ENCODE data around the gene SDC4. TPM values are rescaled to one million over a fixed set of nuclear protein-coding genes. Genes with fewer than 3 reads are reported as not detected.

SDC4 gene
- total and polyA plus RNA-seq, 9 of the 15 experiments (the other 6 are each of a cell fraction or from before 2014, with no cell fraction given) = 2.1 to 10.7 (median 6.3) TPM

DNA sequence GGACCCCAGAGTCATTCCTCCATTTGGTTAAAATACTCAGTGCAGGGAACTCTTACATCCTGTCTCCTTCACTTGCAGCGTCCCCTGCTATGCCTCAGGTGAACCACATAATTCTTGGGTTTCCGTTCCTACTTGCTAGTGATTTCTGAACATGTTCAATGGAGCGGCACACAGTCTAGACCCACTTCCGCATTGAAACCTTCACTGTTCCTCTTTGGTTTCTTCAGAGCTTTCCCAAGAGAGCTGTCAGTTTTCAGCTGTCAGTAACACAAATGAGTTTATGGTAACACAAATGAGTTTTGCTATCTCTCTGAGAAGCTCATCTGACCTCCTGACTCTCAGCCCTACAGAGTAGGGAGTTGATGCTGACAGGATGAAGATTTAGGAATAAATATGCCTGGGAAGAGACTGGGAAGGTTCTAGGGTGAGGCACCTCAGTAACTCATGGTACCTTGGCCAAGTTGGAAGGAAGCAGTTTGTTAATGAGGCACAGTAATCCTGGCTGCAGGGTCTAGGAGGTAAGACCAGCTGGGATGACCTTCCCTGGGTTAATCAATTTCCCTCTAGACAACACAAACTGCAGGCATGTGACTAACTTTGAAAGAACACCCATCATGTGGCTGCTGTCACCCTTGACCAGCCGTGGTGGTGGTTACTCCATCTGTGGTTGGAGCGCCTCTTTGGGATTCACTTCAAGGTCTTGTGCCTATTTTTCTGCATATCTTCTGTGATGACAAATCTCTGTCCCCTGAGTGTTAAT is 20.2 kb upstream of the SDC4 start (continued):
- TF ChIP-seq, protein P1, sequence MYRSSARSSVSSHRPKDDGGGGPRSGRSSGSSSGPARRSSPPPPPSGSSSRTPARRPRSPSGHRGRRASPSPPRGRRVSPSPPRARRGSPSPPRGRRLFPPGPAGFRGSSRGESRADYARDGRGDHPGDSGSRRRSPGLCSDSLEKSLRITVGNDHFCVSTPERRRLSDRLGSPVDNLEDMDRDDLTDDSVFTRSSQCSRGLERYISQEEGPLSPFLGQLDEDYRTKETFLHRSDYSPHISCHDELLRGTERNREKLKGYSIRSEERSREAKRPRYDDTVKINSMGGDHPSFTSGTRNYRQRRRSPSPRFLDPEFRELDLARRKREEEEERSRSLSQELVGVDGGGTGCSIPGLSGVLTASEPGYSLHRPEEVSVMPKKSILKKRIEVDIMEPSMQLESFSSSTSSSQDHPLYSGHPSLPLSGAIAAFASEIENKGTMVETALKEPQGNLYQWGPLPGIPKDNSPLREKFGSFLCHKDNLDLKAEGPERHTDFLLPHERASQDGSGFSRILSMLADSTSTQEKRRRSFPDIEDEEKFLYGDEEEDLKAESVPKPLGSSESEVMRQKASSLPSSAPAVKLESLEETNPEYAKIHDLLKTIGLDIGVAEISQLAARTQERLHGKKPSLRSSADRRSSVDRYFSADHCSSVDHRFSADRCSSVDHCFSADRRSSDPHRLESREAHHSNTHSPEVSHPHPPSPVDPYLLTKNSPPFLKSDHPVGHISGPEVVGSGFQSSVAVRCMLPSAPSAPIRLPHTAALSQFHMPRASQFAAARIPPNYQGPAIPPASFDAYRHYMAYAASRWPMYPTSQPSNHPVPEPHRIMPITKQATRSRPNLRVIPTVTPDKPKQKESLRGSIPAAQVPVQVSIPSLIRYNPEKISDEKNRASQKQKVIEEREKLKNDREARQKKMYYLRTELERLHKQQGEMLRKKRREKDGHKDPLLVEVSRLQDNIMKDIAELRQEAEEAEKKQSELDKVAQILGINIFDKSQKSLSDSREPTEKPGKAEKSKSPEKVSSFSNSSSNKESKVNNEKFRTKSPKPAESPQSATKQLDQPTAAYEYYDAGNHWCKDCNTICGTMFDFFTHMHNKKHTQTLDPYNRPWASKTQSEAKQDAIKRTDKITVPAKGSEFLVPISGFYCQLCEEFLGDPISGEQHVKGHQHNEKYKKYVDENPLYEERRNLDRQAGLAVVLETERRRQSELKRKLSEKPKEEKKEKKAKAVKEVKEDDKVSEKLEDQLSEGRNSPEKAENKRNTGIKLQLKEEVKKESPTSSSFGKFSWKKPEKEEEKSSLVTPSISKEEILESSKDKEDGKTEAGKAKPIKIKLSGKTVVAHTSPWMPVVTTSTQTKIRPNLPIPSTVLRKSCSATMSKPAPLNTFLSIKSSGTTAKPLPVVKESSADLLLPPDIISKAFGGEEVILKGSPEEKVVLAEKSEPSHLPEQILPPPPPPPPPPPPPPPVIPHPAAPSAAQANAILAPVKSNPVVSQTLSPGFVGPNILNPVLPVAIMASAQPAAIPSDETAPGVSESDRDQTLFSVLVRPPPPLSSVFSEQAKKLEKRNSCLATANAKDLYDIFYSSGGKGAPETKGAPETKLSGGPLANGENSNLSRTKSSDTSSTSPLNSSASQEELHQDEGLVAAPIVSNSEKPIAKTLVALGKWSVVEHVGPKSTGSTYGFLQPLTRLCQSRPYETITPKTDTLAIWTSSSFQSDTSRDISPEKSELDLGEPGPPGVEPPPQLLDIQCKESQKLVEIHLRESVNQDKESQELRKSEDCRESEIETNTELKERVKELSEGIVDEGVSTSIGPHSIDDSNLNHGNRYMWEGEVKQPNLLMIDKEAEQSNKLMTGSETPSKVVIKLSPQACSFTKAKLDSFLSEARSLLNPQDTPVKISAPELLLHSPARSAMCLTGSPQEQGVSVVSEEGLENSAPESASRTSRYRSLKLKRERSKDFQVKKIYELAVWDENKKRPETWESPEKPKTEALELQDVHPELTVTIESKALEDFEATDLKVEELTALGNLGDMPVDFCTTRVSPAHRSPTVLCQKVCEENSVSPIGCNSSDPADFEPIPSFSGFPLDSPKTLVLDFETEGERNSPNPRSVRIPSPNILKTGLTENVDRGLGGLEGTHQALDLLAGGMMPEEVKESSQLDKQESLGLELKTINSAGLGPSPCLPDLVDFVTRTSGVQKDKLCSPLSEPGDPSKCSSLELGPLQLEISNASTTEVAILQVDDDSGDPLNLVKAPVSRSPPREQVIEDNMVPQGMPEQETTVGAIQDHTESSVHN (IDR thresholded peaks at IDR 0.05; ENCODE audit: borderline replicate concordance in 1 of 2, low read depth in 1 of 2) = no peak
- TF ChIP-seq FOS (IDR thresholded peaks at IDR 0.05; ENCODE audit: extremely low read depth, insufficient read length) (no peak), HOXB6 (CRISPR knock-in tag; IDR thresholded peaks at IDR 0.05; ENCODE audit: borderline replicate concordance) (no peak)
- TF ChIP-seq, protein P2, sequence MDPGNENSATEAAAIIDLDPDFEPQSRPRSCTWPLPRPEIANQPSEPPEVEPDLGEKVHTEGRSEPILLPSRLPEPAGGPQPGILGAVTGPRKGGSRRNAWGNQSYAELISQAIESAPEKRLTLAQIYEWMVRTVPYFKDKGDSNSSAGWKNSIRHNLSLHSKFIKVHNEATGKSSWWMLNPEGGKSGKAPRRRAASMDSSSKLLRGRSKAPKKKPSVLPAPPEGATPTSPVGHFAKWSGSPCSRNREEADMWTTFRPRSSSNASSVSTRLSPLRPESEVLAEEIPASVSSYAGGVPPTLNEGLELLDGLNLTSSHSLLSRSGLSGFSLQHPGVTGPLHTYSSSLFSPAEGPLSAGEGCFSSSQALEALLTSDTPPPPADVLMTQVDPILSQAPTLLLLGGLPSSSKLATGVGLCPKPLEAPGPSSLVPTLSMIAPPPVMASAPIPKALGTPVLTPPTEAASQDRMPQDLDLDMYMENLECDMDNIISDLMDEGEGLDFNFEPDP (CRISPR knock-in tag; IDR thresholded peaks at IDR 0.05) = no peak
- TF ChIP-seq, protein P3, sequence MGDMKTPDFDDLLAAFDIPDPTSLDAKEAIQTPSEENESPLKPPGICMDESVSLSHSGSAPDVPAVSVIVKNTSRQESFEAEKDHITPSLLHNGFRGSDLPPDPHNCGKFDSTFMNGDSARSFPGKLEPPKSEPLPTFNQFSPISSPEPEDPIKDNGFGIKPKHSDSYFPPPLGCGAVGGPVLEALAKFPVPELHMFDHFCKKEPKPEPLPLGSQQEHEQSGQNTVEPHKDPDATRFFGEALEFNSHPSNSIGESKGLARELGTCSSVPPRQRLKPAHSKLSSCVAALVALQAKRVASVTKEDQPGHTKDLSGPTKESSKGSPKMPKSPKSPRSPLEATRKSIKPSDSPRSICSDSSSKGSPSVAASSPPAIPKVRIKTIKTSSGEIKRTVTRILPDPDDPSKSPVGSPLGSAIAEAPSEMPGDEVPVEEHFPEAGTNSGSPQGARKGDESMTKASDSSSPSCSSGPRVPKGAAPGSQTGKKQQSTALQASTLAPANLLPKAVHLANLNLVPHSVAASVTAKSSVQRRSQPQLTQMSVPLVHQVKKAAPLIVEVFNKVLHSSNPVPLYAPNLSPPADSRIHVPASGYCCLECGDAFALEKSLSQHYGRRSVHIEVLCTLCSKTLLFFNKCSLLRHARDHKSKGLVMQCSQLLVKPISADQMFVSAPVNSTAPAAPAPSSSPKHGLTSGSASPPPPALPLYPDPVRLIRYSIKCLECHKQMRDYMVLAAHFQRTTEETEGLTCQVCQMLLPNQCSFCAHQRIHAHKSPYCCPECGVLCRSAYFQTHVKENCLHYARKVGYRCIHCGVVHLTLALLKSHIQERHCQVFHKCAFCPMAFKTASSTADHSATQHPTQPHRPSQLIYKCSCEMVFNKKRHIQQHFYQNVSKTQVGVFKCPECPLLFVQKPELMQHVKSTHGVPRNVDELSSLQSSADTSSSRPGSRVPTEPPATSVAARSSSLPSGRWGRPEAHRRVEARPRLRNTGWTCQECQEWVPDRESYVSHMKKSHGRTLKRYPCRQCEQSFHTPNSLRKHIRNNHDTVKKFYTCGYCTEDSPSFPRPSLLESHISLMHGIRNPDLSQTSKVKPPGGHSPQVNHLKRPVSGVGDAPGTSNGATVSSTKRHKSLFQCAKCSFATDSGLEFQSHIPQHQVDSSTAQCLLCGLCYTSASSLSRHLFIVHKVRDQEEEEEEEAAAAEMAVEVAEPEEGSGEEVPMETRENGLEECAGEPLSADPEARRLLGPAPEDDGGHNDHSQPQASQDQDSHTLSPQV (IDR thresholded peaks at IDR 0.05) = no peak

Measured in K562 (cell line).